ENCODE data around the gene GUCY1B1. TPM values are rescaled to one million over a fixed set of nuclear protein-coding genes. Genes with fewer than 3 reads are reported as not detected.

The GUCY1B1 gene
- total RNA-seq, 2 experiments from 2014 or later = 0.24 to 0.36 TPM

- CTCF ChIA-PET = no interaction called here
- no peaks in the 10 kb centered on the region for H3K9me3 Mint-ChIP-seq
- POLR2A ChIA-PET = no interaction called here
- no peak for DNase-seq
- no peaks in the 10 kb centered on the region for H3K27me3 Mint-ChIP-seq
- H3K27ac Mint-ChIP-seq = no peak overlapping the region
- no peaks in the 10 kb centered on the region for H3K4me1 Mint-ChIP-seq (ENCODE audit: low read depth)
- H3K4me3 Mint-ChIP-seq = no peak overlapping the region
- intact Hi-C loops (cut with micrococcal nuclease) = no loop called here
- no peaks in the 10 kb centered on the region for H3K36me3 Mint-ChIP-seq
Measured at GRCh38 chr4:155742310-155743015, 16.4 kb upstream of the GUCY1B1 start.

GRCh38 chr4:155745984-155746383, 12.8 kb upstream of the GUCY1B1 start:
- Mint-ChIP-seq H3K27ac (no peak overlapping the region), H3K4me1 (ENCODE audit: low read depth) (no peaks in the 10 kb centered on the region), H3K36me3 (no peaks in the 10 kb centered on the region), H3K9me3 (no peaks in the 10 kb centered on the region), H3K27me3 (no peaks in the 10 kb centered on the region), H3K4me3 (no peak overlapping the region)
- ChIA-PET CTCF (no interaction called here), POLR2A (no interaction called here)
- intact Hi-C loops (cut with micrococcal nuclease) = no loop called here
- no peak for DNase-seq

GRCh38 chr4:155748039-155748438, 10.8 kb upstream of the GUCY1B1 start:
- no peak for DNase-seq
- H3K27ac Mint-ChIP-seq = no peak overlapping the region
- peaks cover 1% of the 10 kb centered on the region for H3K27me3 Mint-ChIP-seq
- no peaks in the 10 kb centered on the region for H3K36me3 Mint-ChIP-seq
- H3K9me3 Mint-ChIP-seq = no peaks in the 10 kb centered on the region
- H3K4me1 Mint-ChIP-seq (ENCODE audit: low read depth) = no peaks in the 10 kb centered on the region
- H3K4me3 Mint-ChIP-seq = no peak overlapping the region
- intact Hi-C loops (cut with micrococcal nuclease) = no loop called here
- ChIA-PET POLR2A (no interaction called here), CTCF (no interaction called here)

- Mint-ChIP-seq H3K36me3 (no peaks in the 10 kb centered on the region), H3K27me3 (peaks cover 1% of the 10 kb centered on the region), H3K4me1 (ENCODE audit: low read depth) (no peaks in the 10 kb centered on the region), H3K4me3 (no peak overlapping the region), H3K9me3 (no peaks in the 10 kb centered on the region), H3K27ac (no peak overlapping the region)
- POLR2A ChIA-PET = no interaction called here
- intact Hi-C loops (cut with micrococcal nuclease) = no loop called here
- CTCF ChIA-PET = no interaction called here
- DNase-seq = no peak
Measured at GRCh38 chr4:155749041-155749440, 9.8 kb upstream of the GUCY1B1 start.

GRCh38 chr4:155751569-155751968, 7.3 kb upstream of the GUCY1B1 start:
- DNase-seq = no peak
- Mint-ChIP-seq H3K27ac (no peak overlapping the region), H3K27me3 (peaks cover 5% of the 10 kb centered on the region), H3K36me3 (no peaks in the 10 kb centered on the region), H3K4me3 (no peak overlapping the region), H3K9me3 (no peaks in the 10 kb centered on the region), H3K4me1 (ENCODE audit: low read depth) (no peaks in the 10 kb centered on the region)
- intact Hi-C loops (cut with micrococcal nuclease) = no loop called here
- CTCF ChIA-PET = no interaction called here
- POLR2A ChIA-PET = no interaction called here

GRCh38 chr4:155757745-155758265, 1.0 kb upstream of the GUCY1B1 start:
- Mint-ChIP-seq H3K36me3 (no peaks in the 10 kb centered on the region), H3K4me3 (no peak overlapping the region), H3K27ac (no peak overlapping the region), H3K27me3 (peaks cover 27% of the 10 kb centered on the region), H3K4me1 (ENCODE audit: low read depth) (peaks cover 2% of the 10 kb centered on the region), H3K9me3 (no peaks in the 10 kb centered on the region)
- CTCF ChIA-PET = no interaction called here
- POLR2A ChIA-PET = no interaction called here
- intact Hi-C loops (cut with micrococcal nuclease) = no loop called here
- no peak for DNase-seq

- peak overlapping the region; percentile 41 for H3K4me3 Mint-ChIP-seq
- ChIA-PET CTCF (no interaction called here), POLR2A (no interaction called here)
- DNase-seq = no peak
- peaks cover 2% of the 10 kb centered on the region for H3K4me1 Mint-ChIP-seq (ENCODE audit: low read depth)
- H3K27me3 Mint-ChIP-seq = peaks cover 31% of the 10 kb centered on the region
- intact Hi-C loops (cut with micrococcal nuclease) = no loop called here
- H3K36me3 Mint-ChIP-seq = no peaks in the 10 kb centered on the region
- H3K9me3 Mint-ChIP-seq = no peaks in the 10 kb centered on the region
- H3K27ac Mint-ChIP-seq = no peak overlapping the region
Measured at GRCh38 chr4:155759372-155760252, 791 bp downstream of the GUCY1B1 start.

GRCh38 chr4:155761047-155761446, 2.2 kb downstream of the GUCY1B1 start:
- Mint-ChIP-seq H3K36me3 (no peaks in the 10 kb centered on the region), H3K4me1 (ENCODE audit: low read depth) (peaks cover 2% of the 10 kb centered on the region), H3K27ac (no peak overlapping the region), H3K9me3 (no peaks in the 10 kb centered on the region), H3K27me3 (peaks cover 30% of the 10 kb centered on the region), H3K4me3 (no peak overlapping the region)
- DNase-seq = no peak
- intact Hi-C loops (cut with micrococcal nuclease) = no loop called here
- CTCF ChIA-PET = no interaction called here
- POLR2A ChIA-PET = no interaction called here

GRCh38 chr4:155761916-155762315, 3.1 kb downstream of the GUCY1B1 start:
- ChIA-PET POLR2A (no interaction called here), CTCF (interaction anchor here (0.9 kb wide), 1 partner anchor 25 kb away, joined by 5 read pairs; no protein-coding TSS in a partner anchor)
- H3K4me3 Mint-ChIP-seq = no peak overlapping the region
- no peak for DNase-seq
- peaks cover 2% of the 10 kb centered on the region for H3K4me1 Mint-ChIP-seq (ENCODE audit: low read depth)
- no peak overlapping the region for H3K27ac Mint-ChIP-seq
- H3K27me3 Mint-ChIP-seq = peaks cover 27% of the 10 kb centered on the region
- intact Hi-C loops (cut with micrococcal nuclease) = no loop called here
- H3K9me3 Mint-ChIP-seq = no peaks in the 10 kb centered on the region
- H3K36me3 Mint-ChIP-seq = no peaks in the 10 kb centered on the region

- Mint-ChIP-seq H3K9me3 (no peaks in the 10 kb centered on the region), H3K27me3 (peaks cover 26% of the 10 kb centered on the region), H3K36me3 (no peaks in the 10 kb centered on the region), H3K4me1 (ENCODE audit: low read depth) (peaks cover 2% of the 10 kb centered on the region), H3K27ac (no peak overlapping the region), H3K4me3 (no peak overlapping the region)
- DNase-seq = no peak
- POLR2A ChIA-PET = no interaction called here
- intact Hi-C loops (cut with micrococcal nuclease) = no loop called here
- CTCF ChIA-PET = interaction anchor here (0.9 kb wide), 1 partner anchor 25 kb away, joined by 5 read pairs; no protein-coding TSS in a partner anchor
Measured at GRCh38 chr4:155762334-155762733, 3.5 kb downstream of the GUCY1B1 start.

- intact Hi-C loops (cut with micrococcal nuclease) = no loop called here
- ChIA-PET CTCF (no interaction called here), POLR2A (no interaction called here)
- peaks cover 19% of the 10 kb centered on the region for H3K27me3 Mint-ChIP-seq
- H3K4me1 Mint-ChIP-seq (ENCODE audit: low read depth) = peaks cover 2% of the 10 kb centered on the region
- H3K36me3 Mint-ChIP-seq = no peaks in the 10 kb centered on the region
- no peak for DNase-seq
- no peak overlapping the region for H3K4me3 Mint-ChIP-seq
- H3K9me3 Mint-ChIP-seq = no peaks in the 10 kb centered on the region
- no peak overlapping the region for H3K27ac Mint-ChIP-seq
Measured at GRCh38 chr4:155763551-155763950, 4.7 kb downstream of the GUCY1B1 start.

GRCh38 chr4:155765149-155765548, 6.3 kb downstream of the GUCY1B1 start:
- DNase-seq = no peak
- Mint-ChIP-seq H3K9me3 (no peaks in the 10 kb centered on the region), H3K36me3 (no peaks in the 10 kb centered on the region), H3K27me3 (peaks cover 19% of the 10 kb centered on the region), H3K4me3 (no peak overlapping the region), H3K4me1 (ENCODE audit: low read depth) (peaks cover 2% of the 10 kb centered on the region), H3K27ac (no peak overlapping the region)
- intact Hi-C loops (cut with micrococcal nuclease) = no loop called here
- POLR2A ChIA-PET = no interaction called here
- CTCF ChIA-PET = no interaction called here

GRCh38 chr4:155766622-155767021, 7.8 kb downstream of the GUCY1B1 start:
- H3K27ac Mint-ChIP-seq = no peak overlapping the region
- no peaks in the 10 kb centered on the region for H3K4me1 Mint-ChIP-seq (ENCODE audit: low read depth)
- no peak for DNase-seq
- H3K36me3 Mint-ChIP-seq = no peaks in the 10 kb centered on the region
- H3K4me3 Mint-ChIP-seq = no peak overlapping the region
- H3K9me3 Mint-ChIP-seq = no peaks in the 10 kb centered on the region
- H3K27me3 Mint-ChIP-seq = peaks cover 11% of the 10 kb centered on the region
- intact Hi-C loops (cut with micrococcal nuclease) = no loop called here
- CTCF ChIA-PET = no interaction called here
- POLR2A ChIA-PET = no interaction called here

Measured in activated CD4-positive, alpha-beta memory T cell treated with anti-CD3 and anti-CD28 coated beads for 36 hours (primary cell).